ENCODE results near the gene ING3. TPM values are rescaled to one million over a fixed set of nuclear protein-coding genes. Genes with fewer than 3 reads are reported as not detected.

Gene ING3
- total RNA-seq, 4 donors from 2014 or later: 11.2 to 23.0 (median 16.7) TPM

- peaks cover 4 to 55% (median 6%) of the 10 kb centered on the region in 3 donors for H3K4me1 ChIP-seq
- peak; percentile 80 for TF ChIP-seq POLR2AphosphoS5 (IDR thresholded peaks at IDR 0.05)
- TF ChIP-seq EP300 (IDR thresholded peaks at IDR 0.05): no peak
- TF ChIP-seq CTCF (IDR thresholded peaks at IDR 0.05): peak in 1 of 4 experiments; percentile 17
- TF ChIP-seq POLR2A (IDR thresholded peaks at IDR 0.05): peak; percentile 15 to 16
- H3K27me3 ChIP-seq: no peaks in the 10 kb centered on the region
- WGBS, 2 donors (ENCODE audit: low coverage in 1 of 2): 0% methylated on average over 5 to 8 of the region's 27 CpGs
- no peaks in the 10 kb centered on the region for H3K36me3 ChIP-seq
- no peaks in the 10 kb centered on the region for H3K9me3 ChIP-seq
- H3K4me3 ChIP-seq: peak within 1 kb of the TSS; percentile 49 to 55
- peak within 1 kb of the TSS; percentile 85 to 97 (median 90) for H3K27ac ChIP-seq
- ATAC-seq: peak; percentile 79
Observed at GRCh38 chr7:120988591-120989256, 38.1 kb downstream of the ING3 start, which contains the start of gene CPED1. CPED1 (plus strand) TSS chr7:120988711; CDS start chr7:120989622, 911 bp downstream.

GRCh38 chr7:120989257-120990220 is 39.0 kb downstream of the ING3 start:
- H3K27ac ChIP-seq: peak overlapping the region; percentile 85 to 97 (median 90)
- H3K9me3 ChIP-seq: no peaks in the 10 kb centered on the region
- ATAC-seq: no peak
- H3K36me3 ChIP-seq: no peaks in the 10 kb centered on the region
- TF ChIP-seq POLR2A (IDR thresholded peaks at IDR 0.05): no peak
- TF ChIP-seq CTCF (IDR thresholded peaks at IDR 0.05): peak in 1 of 4 experiments; percentile 1
- TF ChIP-seq EP300 (IDR thresholded peaks at IDR 0.05): no peak
- peak; percentile 42 for TF ChIP-seq POLR2AphosphoS5 (IDR thresholded peaks at IDR 0.05)
- H3K27me3 ChIP-seq: no peaks in the 10 kb centered on the region
- WGBS, 2 donors (ENCODE audit: low coverage in 1 of 2): 2 to 9% methylated on average over 6 to 15 of the region's 15 CpGs
- peaks cover 6 to 61% (median 8%) of the 10 kb centered on the region in 3 donors for H3K4me1 ChIP-seq
- peak overlapping the region; percentile 49 to 55 for H3K4me3 ChIP-seq

DNA sequence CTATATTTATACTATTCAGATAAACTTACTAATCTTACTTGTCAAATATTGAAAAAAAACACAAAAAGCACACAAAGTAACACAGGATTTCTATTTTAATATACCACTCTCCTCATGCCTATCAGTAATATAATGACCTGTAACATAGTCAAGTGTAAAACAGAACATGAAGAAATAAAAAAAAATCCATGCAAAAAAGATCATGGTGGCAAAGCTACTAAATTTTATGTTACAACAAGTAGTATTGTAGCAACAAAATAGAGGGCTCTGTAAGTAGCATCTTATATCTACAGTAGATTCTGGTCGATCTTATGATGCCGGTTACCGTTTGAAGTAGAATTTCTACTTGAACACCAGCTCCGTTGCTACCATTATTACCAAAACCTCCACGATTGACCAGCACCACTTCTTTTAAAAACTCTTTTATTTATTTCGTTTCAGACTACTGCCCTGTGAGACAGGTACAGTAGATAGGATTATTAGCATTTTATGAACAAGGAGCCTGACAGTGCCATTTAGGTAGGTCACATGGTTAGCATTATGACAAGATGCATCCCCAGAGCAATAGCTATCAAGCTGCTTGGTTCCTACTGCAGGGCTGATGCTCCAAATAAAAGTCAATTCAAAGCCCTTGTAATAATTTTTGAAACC is 40.0 kb downstream of the ING3 start:
- H3K9me3 ChIP-seq: no peaks in the 10 kb centered on the region
- H3K4me1 ChIP-seq: peaks cover 6 to 67% (median 8%) of the 10 kb centered on the region in 3 donors
- ATAC-seq: no peak
- 78 to 84% methylated on average over 6 of the region's 6 CpGs for WGBS, 2 donors (ENCODE audit: low coverage in 1 of 2)
- peak overlapping the region; percentile 49 to 55 for H3K4me3 ChIP-seq
- H3K27me3 ChIP-seq: no peaks in the 10 kb centered on the region
- no peak for TF ChIP-seq POLR2A (IDR thresholded peaks at IDR 0.05)
- TF ChIP-seq CTCF (IDR thresholded peaks at IDR 0.05): no peak
- no peak for TF ChIP-seq POLR2AphosphoS5 (IDR thresholded peaks at IDR 0.05)
- TF ChIP-seq EP300 (IDR thresholded peaks at IDR 0.05): no peak
- peak overlapping the region; percentile 85 to 97 (median 90) for H3K27ac ChIP-seq
- H3K36me3 ChIP-seq: no peaks in the 10 kb centered on the region

- 63 to 75% methylated on average over 1 of the region's 1 CpG for WGBS, 2 donors (ENCODE audit: low coverage in 1 of 2)
- TF ChIP-seq POLR2AphosphoS5 (IDR thresholded peaks at IDR 0.05) (no peak), EP300 (IDR thresholded peaks at IDR 0.05) (no peak), POLR2A (IDR thresholded peaks at IDR 0.05) (no peak), CTCF (IDR thresholded peaks at IDR 0.05) (no peak)
- Histone ChIP-seq H3K27ac (peak overlapping the region; percentile 75 to 97 (median 88)), H3K4me1 (peaks cover 6 to 71% (median 8%) of the 10 kb centered on the region in 3 donors), H3K36me3 (no peaks in the 10 kb centered on the region), H3K27me3 (no peaks in the 10 kb centered on the region), H3K9me3 (no peaks in the 10 kb centered on the region), H3K4me3 (peak overlapping the region; percentile 24 to 55)
- ATAC-seq: no peak
Observed at GRCh38 chr7:120991161-120991560, 40.6 kb downstream of the ING3 start.
